Measurements from ENCODE around the gene PLCH2.
"Not testable (repeated sequence)": the region's sequence is repeated elsewhere in the genome, so short reads cannot be mapped to it uniquely, and the experiment has no call there.

The PLCH2 gene

GRCh38 chr1:2549367-2550029, 73.4 kb downstream of the PLCH2 start:
- not testable (repeated sequence) for DNase-seq

GRCh38 chr1:2550309-2550861, 74.3 kb downstream of the PLCH2 start:
- DNase-seq: not testable (repeated sequence)

DNA sequence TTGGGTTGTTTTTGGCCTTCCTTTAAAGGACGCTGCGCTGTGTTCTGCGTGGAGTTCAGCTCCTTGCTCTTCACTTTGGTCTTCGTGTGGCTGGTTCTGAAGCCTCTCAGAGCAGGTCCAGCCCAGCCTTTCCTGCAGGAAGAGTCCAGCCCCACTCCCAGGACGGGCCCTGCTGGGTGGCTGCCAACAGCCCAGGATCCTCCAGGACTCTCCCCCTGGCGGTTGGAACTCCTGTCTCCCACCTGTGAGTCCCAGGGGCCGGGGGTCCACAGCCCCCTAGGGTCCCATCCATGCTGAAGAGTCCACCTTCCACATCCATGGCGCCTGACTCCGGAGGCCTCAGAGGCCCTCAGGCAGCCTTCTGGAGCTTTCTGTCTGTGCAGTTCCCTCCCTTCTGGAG, 75.5 kb downstream of the PLCH2 start:
- DNase-seq: not testable (repeated sequence)

- DNase-seq: no peak
These were observed 76.1 kb downstream of the PLCH2 start for GRCh38 chr1:2552189-2552588.

DNA sequence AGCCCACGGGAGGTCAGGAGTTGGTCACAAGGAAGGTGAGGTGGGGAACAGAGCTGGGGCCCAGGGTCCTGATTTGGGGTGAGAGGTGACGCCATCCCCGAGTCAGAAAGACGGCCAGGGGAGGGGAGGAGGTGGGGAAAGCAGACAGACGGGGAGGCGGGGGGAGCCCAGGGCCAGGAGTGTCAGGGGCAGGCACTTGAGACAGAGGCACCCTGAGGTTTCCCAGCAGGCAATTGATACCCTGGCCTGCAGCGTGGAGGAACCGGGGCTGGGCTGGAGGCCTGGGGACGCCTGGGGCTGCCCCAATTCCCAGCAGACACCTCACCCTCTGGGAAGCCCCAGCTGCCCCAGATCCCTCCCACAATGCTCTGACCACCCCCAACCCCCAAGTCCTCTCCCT, 77.0 kb downstream of the PLCH2 start:
- not testable (repeated sequence) for DNase-seq

GRCh38 chr1:2553871-2554620, 78.0 kb downstream of the PLCH2 start:
- DNase-seq: no peak

GRCh38 chr1:2554621-2555387, 78.7 kb downstream of the PLCH2 start:
- DNase-seq: no peak

Measured in NCI-H1048 (cell line).